Pancreas (tissue), 10 donors: ENCODE measurements around the gene SERPINB2. TPM values are rescaled to one million over a fixed set of nuclear protein-coding genes. Genes with fewer than 3 reads are reported as not detected.

Experiments used
- ATAC-seq, 4 donors: fragments of 200-7000 bp; cut with Tn5 transposase; one replicate each; pipeline versions ENCODE4 v1.8.0 to v1.9.1; 2020; ENCODE audit warnings: mild to moderate bottlenecking in 4 of 4, moderate library complexity in 4 of 4
- DNase-seq, 6 donors: peaks; one replicate each; pipeline ENCODE4 v3.0.0-alpha.2; 2020
- FAIRE-seq: peaks from 2 replicates; lab custom pipeline; 2012; peaks lifted over from hg19 to GRCh38; lab: Jason Lieb, UNC
- H3K27ac ChIP-seq, 4 donors: fragments of 200-600 bp; sonication (generic); 1 replicate in 3 of 4; 2 replicates in 1 of 4; pipeline versions ENCODE4 v1.5.0 to v1.8.0; 2020
- H3K27me3 ChIP-seq, 4 donors: fragments of 200-600 bp; one replicate each; pipeline ENCODE4 v1.8.0; 2021
- H3K36me3 ChIP-seq, 3 donors: fragments of 200-600 bp; sonication (generic) in 1 of 3; one replicate each; pipeline versions ENCODE4 v1.5.0 to v1.8.0; 2020 to 2021
- H3K4me1 ChIP-seq, 3 donors: fragments of 200-600 bp; one replicate each; pipeline ENCODE4 v1.8.0; 2021
- H3K4me3 ChIP-seq, 4 donors: fragments of 200-600 bp; sonication (generic) in 2 of 4; one replicate each; pipeline versions ENCODE4 v1.5.0 to v1.8.0; 2020 to 2021
- H3K9me3 ChIP-seq, 4 donors: fragments of 200-600 bp; one replicate each; pipeline ENCODE4 v1.8.0; 2021
- CTCF ChIP-seq, 4 donors: fragments of 200-600 bp; sonication (generic) in 3 of 4; IDR thresholded peaks; one replicate each; pipeline versions ENCODE4 v1.5.0 to v1.8.0; 2021; ENCODE audit warnings: antibody characterized with exemption in 4 of 4
- WGBS, 2 donors: extraction: QIAGEN DNeasy Blood & Tissue Kit; methylation state at CpG; one replicate each; pipeline ENCODE4 v1.1.7; 2013; 5-methylcytosine and 5-hydroxymethylcytosine counted together
- intact Hi-C, 3 donors: fragments of 100-400 bp; cut with DNase I; formaldehyde crosslinking; loops; one replicate each; pipeline versions ENCODE4 v1.11.1 to v1.14.2; 2022
- polyA plus RNA-seq, 2 donors: library from polyadenylated mRNA; stranded (reverse); fragments of 200-250 nt; gene quantifications; one replicate each; pipeline ENCODE4 v1.2.3, GENCODE V29; 2013
- total RNA-seq, 6 donors: library from RNA; stranded (reverse); fragmentation: NEBNext Ultra II Directional in 4 of 6; extraction: Animal tissue kit (Norgen Biotek cat#: 25700) in 4 of 6; gene quantifications; one replicate each; pipeline versions ENCODE4 v1.2.1 to v1.2.4, GENCODE V29; 2021 to 2023
- donor health status: healthy with polysubstance abuse.
- donor health status: DM: no; HTN: no; CAD: no; lungs with moderate emphysema.
- donor health status: DM: no; HTN: no; CAD: no.
- donor health status: control.
- donor health status: control.
- donor health status: Bipolar disorder and iron deficiency.
- donor health status: DM: yes; HTN: yes; CAD: no.
- donor health status: DM: no; HTN: no; CAD: no.
- donor health status: DM: no; HTN: no; CAD: no.
- donor health status: DM: yes; HTN: yes; CAD: no.

Gene SERPINB2
- total and polyA plus RNA-seq, 8 donors: 0.22 to 9.7 (median 0.46) TPM; not detected in 1

- no peak for FAIRE-seq
- no peaks in the 10 kb centered on the region for H3K36me3 ChIP-seq
- intact Hi-C loops: no loop called here
- no peak overlapping the region for H3K4me3 ChIP-seq
- no peak overlapping the region for H3K27ac ChIP-seq
- no peaks in the 10 kb centered on the region for H3K9me3 ChIP-seq
- H3K27me3 ChIP-seq: peaks cover 0 to 2% (median 0%) of the 10 kb centered on the region in 4 donors
- no peaks in the 10 kb centered on the region for H3K4me1 ChIP-seq
- DNase-seq: no peak
- no peak for ATAC-seq
- no peak for TF ChIP-seq CTCF (IDR thresholded peaks at IDR 0.05)
Observed at GRCh38 chr18:63872586-63872985, 14.9 kb upstream of the SERPINB2 start.

- no peak for ATAC-seq
- H3K27ac ChIP-seq: no peak overlapping the region
- no peaks in the 10 kb centered on the region for H3K36me3 ChIP-seq
- 57 to 63% methylated on average over 3 of the region's 3 CpGs for WGBS, 2 donors
- no peak for FAIRE-seq
- intact Hi-C loops: no loop called here
- DNase-seq: no peak
- no peak overlapping the region for H3K4me3 ChIP-seq
- peaks cover 4 to 12% (median 9%) of the 10 kb centered on the region in 3 donors for H3K4me1 ChIP-seq
- H3K27me3 ChIP-seq: peaks cover 0 to 2% (median 0%) of the 10 kb centered on the region in 4 donors
- no peaks in the 10 kb centered on the region for H3K9me3 ChIP-seq
- no peak for TF ChIP-seq CTCF (IDR thresholded peaks at IDR 0.05)
Observed at GRCh38 chr18:63878343-63878742, 9.2 kb upstream of the SERPINB2 start.

- intact Hi-C loops: no loop called here
- Histone ChIP-seq H3K4me1 (peaks cover 9 to 13% (median 10%) of the 10 kb centered on the region in 3 donors), H3K27ac (no peak overlapping the region), H3K27me3 (peaks cover 0 to 2% (median 0%) of the 10 kb centered on the region in 4 donors), H3K36me3 (no peaks in the 10 kb centered on the region), H3K4me3 (no peak overlapping the region), H3K9me3 (no peaks in the 10 kb centered on the region)
- DNase-seq (no peak), FAIRE-seq (no peak), ATAC-seq (no peak)
- WGBS, 2 donors: 85 to 92% methylated on average over 4 of the region's 4 CpGs
- TF ChIP-seq CTCF (IDR thresholded peaks at IDR 0.05): no peak
Observed at GRCh38 chr18:63878925-63879324, 8.6 kb upstream of the SERPINB2 start.

GRCh38 chr18:63879709-63880108 is 7.8 kb upstream of the SERPINB2 start:
- FAIRE-seq (no peak), ATAC-seq (no peak), DNase-seq (no peak)
- Histone ChIP-seq H3K9me3 (no peaks in the 10 kb centered on the region), H3K27me3 (no peaks in the 10 kb centered on the region), H3K36me3 (no peaks in the 10 kb centered on the region), H3K4me1 (peaks cover 10 to 16% (median 10%) of the 10 kb centered on the region in 3 donors), H3K4me3 (no peak overlapping the region), H3K27ac (no peak overlapping the region)
- WGBS, 2 donors: 80 to 82% methylated on average over 2 of the region's 2 CpGs
- TF ChIP-seq CTCF (IDR thresholded peaks at IDR 0.05): no peak
- intact Hi-C loops: no loop called here

GRCh38 chr18:63881851-63882250 is 5.7 kb upstream of the SERPINB2 start:
- peak overlapping the region in 2 of 4 donors; percentile 70 to 72 for H3K27ac ChIP-seq
- intact Hi-C loops: no loop called here
- no peak for TF ChIP-seq CTCF (IDR thresholded peaks at IDR 0.05)
- FAIRE-seq (no peak), DNase-seq (no peak), ATAC-seq (no peak)
- no peaks in the 10 kb centered on the region for H3K27me3 ChIP-seq
- peaks cover 10 to 16% (median 10%) of the 10 kb centered on the region in 3 donors for H3K4me1 ChIP-seq
- H3K9me3 ChIP-seq: no peaks in the 10 kb centered on the region
- WGBS, 2 donors: 87 to 96% methylated on average over 4 of the region's 4 CpGs
- H3K36me3 ChIP-seq: no peaks in the 10 kb centered on the region
- no peak overlapping the region for H3K4me3 ChIP-seq
